GM10266 (cell line): Measurements from ENCODE around the gene MYH15.

Experiments used
- DNase-seq: peaks from one replicate; pipeline ENCODE4 v3.0.0; 2012; ENCODE audit errors: extremely low spot score
- TF ChIP-seq, protein P1 (sequence below): IDR thresholded peaks from 2 replicates; pipeline ENCODE4 v1.5.1; 2012; ENCODE audit warnings: mild to moderate bottlenecking, low read depth; ENCODE audit not compliant: control insufficient read depth, insufficient read depth; ENCODE audit errors: missing control alignments

MYH15 gene

DNA sequence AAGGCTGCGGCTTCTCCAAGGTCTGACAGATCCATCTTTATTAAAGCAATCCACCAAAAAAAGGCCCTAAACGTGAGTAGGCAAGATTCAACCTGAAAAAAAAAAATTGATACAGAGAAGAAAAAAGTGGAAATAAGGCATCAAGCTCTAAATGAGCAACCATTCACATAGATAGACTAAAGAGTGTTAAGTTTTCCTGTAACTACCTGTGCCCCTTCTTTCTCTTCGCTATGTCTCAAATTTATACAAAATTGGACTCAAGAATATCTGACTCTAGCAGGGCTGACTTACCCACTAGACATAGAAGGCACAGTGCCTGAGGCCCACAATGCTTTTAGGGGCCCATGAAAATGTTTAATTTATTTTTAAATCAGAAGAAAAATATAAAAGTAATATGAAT is at the start of gene MYH15:
Gene MYH15, minus strand, starts transcription at position 101 of the 400 bp plus-strand sequence. Its CDS starts 66 bp downstream, at position 35.
- no peak for DNase-seq
- TF ChIP-seq, protein P1, sequence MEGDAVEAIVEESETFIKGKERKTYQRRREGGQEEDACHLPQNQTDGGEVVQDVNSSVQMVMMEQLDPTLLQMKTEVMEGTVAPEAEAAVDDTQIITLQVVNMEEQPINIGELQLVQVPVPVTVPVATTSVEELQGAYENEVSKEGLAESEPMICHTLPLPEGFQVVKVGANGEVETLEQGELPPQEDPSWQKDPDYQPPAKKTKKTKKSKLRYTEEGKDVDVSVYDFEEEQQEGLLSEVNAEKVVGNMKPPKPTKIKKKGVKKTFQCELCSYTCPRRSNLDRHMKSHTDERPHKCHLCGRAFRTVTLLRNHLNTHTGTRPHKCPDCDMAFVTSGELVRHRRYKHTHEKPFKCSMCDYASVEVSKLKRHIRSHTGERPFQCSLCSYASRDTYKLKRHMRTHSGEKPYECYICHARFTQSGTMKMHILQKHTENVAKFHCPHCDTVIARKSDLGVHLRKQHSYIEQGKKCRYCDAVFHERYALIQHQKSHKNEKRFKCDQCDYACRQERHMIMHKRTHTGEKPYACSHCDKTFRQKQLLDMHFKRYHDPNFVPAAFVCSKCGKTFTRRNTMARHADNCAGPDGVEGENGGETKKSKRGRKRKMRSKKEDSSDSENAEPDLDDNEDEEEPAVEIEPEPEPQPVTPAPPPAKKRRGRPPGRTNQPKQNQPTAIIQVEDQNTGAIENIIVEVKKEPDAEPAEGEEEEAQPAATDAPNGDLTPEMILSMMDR = no peak

DNA sequence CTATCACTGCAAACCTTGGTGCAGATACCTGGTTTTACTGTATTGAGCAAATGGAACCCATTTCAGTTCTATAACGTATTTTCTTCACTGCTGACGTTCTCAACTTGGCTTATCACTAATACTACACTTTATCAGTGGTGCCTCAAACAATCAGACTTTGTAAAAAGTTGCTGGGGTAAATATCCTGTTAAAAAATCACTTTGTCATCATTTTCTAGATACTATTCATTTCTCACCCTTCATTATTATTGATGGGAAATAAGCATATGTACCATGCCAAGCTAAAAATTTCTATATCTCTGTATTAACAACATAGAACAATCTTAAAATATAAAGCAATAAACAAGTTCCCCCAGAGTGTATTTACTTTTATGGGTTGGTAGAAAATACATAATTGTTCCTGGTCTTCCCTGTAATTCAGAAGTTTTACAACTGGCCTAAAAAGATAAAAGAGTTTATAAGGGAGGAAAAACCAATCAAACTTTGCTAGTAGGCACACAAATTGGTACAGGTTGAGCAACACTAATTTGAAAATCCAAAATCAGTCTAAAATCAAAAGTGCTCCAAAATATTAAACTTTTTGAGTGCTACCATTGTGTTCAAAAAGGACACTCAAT is 45.7 kb upstream of the MYH15 start:
- TF ChIP-seq, protein P1 = no peak
- DNase-seq = no peak

DNA sequence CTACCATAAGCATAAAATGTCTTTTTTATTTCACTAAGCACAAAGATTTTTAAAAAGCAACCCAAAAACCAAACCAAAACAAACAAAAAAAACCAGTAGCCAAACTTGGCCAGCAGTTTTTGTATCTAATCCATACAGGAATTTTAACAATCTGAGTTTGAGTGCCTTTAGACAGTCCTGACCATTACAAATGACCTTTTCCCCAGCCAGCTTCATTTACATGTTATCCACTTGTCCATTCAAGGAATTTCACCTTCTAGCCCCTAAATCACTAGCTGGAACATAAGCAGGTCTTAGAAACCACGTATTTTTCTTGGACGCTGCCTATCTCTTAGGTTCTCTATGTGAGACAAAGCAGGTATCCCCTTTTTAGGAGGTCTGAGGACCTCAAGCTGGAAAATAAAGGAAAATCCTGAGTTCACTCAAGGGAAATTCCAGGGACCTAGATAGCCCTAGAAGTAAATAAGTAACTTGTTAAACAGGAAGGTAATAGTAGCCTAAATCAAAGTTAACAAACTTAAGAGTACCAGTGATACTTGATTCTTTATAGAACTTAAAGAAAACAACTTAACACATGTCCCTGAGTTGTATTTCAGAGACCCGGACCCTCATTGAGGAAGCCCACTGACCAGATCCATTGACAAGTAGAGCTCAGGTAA is 44.6 kb upstream of the MYH15 start:
- DNase-seq = no peak
- TF ChIP-seq, protein P1 = no peak

DNA sequence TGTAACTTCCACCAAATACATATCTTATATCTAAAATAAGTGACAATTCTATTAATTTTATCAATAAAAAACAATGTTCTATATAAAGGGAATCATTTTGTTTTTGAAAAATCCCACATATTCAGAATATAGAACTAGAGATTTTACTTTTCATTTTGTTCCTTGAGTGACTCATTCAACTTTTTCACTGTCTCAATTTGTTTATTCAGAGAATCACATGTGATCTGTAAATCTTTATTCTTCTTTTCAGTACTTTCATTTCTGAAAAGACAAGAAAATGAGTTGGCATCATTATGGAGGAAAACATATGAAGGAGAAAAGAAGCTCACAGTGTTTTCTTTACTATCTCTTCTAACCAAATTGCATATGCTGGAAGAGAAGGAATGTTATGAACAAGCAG is 43.8 kb upstream of the MYH15 start:
- TF ChIP-seq, protein P1 = no peak
- no peak for DNase-seq

DNA sequence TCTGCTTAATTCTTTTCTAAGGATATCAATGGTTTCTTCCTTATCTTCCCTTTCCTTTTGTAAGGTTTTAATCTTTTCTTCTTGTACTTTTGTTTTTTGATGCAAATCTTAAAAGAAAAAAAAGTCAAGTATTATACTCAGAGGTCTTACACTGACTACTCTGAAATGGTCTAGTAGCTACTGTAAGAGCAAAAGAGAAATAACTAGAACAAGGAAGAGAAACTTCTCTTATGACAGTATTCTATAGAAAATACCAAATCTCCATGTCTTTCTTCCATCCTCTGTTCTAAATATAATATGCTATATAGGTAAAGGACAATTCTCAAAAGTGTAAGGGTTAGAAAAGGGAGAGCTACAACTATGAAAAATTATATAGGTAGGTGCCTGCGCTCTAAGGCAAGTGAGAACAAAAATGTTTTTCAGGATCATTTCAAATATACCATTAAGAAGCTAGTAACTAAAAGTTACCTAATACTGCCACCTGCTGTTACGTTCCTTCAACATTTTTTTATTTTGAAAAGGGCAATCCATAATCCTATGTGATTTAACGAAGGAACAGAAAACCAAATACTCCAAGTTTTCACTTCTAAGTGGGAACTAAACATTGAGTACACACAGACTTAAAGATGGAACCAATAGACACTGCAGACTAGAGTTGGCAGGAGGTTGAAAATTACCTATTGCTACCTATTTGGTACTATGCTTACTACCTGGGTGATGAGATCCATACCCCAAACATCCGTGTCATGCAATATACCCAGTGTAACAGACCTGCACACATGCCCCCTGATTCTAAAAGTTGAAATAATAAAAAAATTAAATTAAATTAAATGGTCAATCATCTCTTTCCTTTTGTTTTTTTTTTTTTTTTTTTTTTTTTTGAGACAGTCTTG is 42.1 kb upstream of the MYH15 start:
- TF ChIP-seq, protein P1 = peak; percentile 41
- DNase-seq = no peak

DNA sequence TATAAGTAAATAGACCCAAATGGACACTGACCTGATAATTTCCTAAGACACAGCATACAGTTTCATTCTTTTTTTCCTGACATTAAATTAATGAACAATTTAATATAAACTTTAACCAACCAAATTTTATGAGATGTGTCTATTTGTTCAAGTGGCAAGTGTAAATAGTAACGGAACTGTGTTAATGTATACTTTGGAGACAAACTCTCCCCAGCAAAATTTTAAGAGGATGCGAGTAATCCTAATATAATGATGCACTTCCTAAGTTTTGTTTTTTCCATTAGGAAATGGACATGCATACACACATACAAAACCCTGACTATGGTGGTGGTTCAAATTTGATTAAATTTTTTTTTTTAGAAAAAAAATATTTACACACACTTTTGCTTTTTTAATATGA is 38.5 kb upstream of the MYH15 start:
- TF ChIP-seq, protein P1 = no peak

More for the DNA sequence above, 38.5 kb upstream of the MYH15 start:
- DNase-seq = no peak
